Panc1 (cell line): ENCODE measurements around the gene TUFM. TPM values are rescaled to one million over a fixed set of nuclear protein-coding genes. Genes with fewer than 3 reads are reported as not detected.

Experiments used
- ATAC-seq: fragments of 200-7000 bp; cut with Tn5 transposase; 2 replicates; pipeline ENCODE4 v1.9.1; 2020; ENCODE audit warnings: mild to moderate bottlenecking, moderate library complexity
- BruUV-seq: library from RNA; stranded (reverse); fragments of 400-500 nt; replicated peaks from 2 replicates; lab custom pipeline; 2021; lab: Mats Ljungman, UMichigan
- CTCF ChIA-PET: fragments of 300-600 bp; sonication (Branson Sonifier 250); formaldehyde crosslinking; loops from one replicate; lab custom pipeline; 2022; ENCODE audit warnings: antibody characterized with exemption; lab: Charles Lee
- POLR2A ChIA-PET: fragments of 300-600 bp; sonication (Branson Sonifier 250); formaldehyde crosslinking; loops from one replicate; lab custom pipeline; 2022; ENCODE audit warnings: antibody characterized with exemption; lab: Charles Lee
- DNase-seq: peaks from one replicate; pipeline ENCODE4 v3.0.0-alpha.2; 2010; ENCODE audit warnings: low read depth, low spot score
- H3K27ac ChIP-seq: 2 replicates; pipeline ENCODE4 v1.5.1; 2011; ENCODE audit warnings: mild to moderate bottlenecking, low read length, inconsistent platforms
- H3K27me3 ChIP-seq: fragments of 200-500 bp; sonication (Bioruptor generic); 2 replicates; pipeline ENCODE4 v1.6.0; 2014; ENCODE audit warnings: low read length, inconsistent platforms; ENCODE audit not compliant: control insufficient read depth, insufficient read depth
- H3K36me3 ChIP-seq: fragments of 200-500 bp; sonication (Bioruptor generic); 2 replicates; pipeline ENCODE4 v1.5.1; 2014; ENCODE audit warnings: inconsistent platforms, mild to moderate bottlenecking, low read length, moderate library complexity; ENCODE audit not compliant: control insufficient read depth, insufficient read depth
- H3K4me1 ChIP-seq: 2 replicates; pipeline ENCODE4 v1.5.1; 2011; ENCODE audit warnings: inconsistent platforms, mild to moderate bottlenecking, low read length, moderate library complexity; ENCODE audit not compliant: control insufficient read depth, insufficient read depth
- H3K4me3 ChIP-seq, 2 experiments: 2 replicates each; pipeline ENCODE4 v1.5.1; 2011 to 2012; ENCODE audit warnings: low read depth in 2 of 2, low read length in 2 of 2, mild to moderate bottlenecking in 2 of 2, inconsistent platforms in 1 of 2, moderate library complexity in 1 of 2
- H3K9me3 ChIP-seq: fragments of 200-500 bp; sonication (Bioruptor generic); 2 replicates; pipeline ENCODE4 v1.5.1; 2014; ENCODE audit warnings: low read depth, mild to moderate bottlenecking, inconsistent platforms, low read length, moderate library complexity; ENCODE audit not compliant: control insufficient read depth, insufficient read depth
- CTCF ChIP-seq: fragments of 450-650 bp; IDR thresholded peaks from 2 replicates; pipeline ENCODE4 v1.5.1; 2017; ENCODE audit warnings: mild to moderate bottlenecking
- POLR2AphosphoS5 ChIP-seq: IDR thresholded peaks from 2 replicates; pipeline ENCODE4 v1.6.1; 2012; ENCODE audit warnings: mild to moderate bottlenecking, low read depth, low read length, moderate library complexity
- REST ChIP-seq, 2 experiments: IDR thresholded peaks; 2 replicates each; pipeline ENCODE4 v1.6.1; 2011 to 2012; ENCODE audit warnings: low read depth in 2 of 2, control low read depth in 1 of 2, low read length in 1 of 2, mild to moderate bottlenecking in 1 of 2, moderate library complexity in 1 of 2; ENCODE audit not compliant: insufficient read depth in 1 of 2
- SIN3A ChIP-seq: IDR thresholded peaks from 2 replicates; pipeline ENCODE4 v1.6.1; 2012; ENCODE audit warnings: low read depth, mild to moderate bottlenecking, low read length, moderate library complexity, borderline replicate concordance; ENCODE audit not compliant: insufficient read depth
- TCF7L2 ChIP-seq: IDR thresholded peaks from 2 replicates; pipeline ENCODE4 v1.6.1; 2011; ENCODE audit warnings: mild to moderate bottlenecking, low read depth, low read length, inconsistent platforms
- in situ Hi-C: cut with HindIII; loops from 2 replicates; pipeline ENCODE4 v1.10.0; 2016; ENCODE audit warnings: low sequenced_read_pairs, low pct_unique_long_range_greater_than_20kb
- intact Hi-C: fragments of 100-400 bp; cut with micrococcal nuclease; formaldehyde crosslinking; loops from one replicate; pipeline ENCODE4 v1.10.0; 2022; ENCODE audit not compliant: unreplicated experiment
- total RNA-seq: library from RNA; stranded (reverse); gene quantifications from one replicate; pipeline ENCODE4 v1.2.1, GENCODE V29; 2021; ENCODE audit not compliant: unreplicated experiment

TUFM gene
- total RNA-seq, 1 experiment from 2014 or later, result 231 TPM

- no peak for ATAC-seq
- Histone ChIP-seq H3K4me3 (peak within 1 kb of the TSS; percentile 70 to 76), H3K27me3 (no peaks in the 10 kb centered on the region), H3K36me3 (no peaks in the 10 kb centered on the region; the same call in 1 of the 2 replicates), H3K9me3 (no peaks in the 10 kb centered on the region), H3K27ac (peak within 1 kb of the TSS; percentile 77), H3K4me1 (peaks cover 31% of the 10 kb centered on the region)
- ChIA-PET POLR2A (no interaction called here), CTCF (no interaction called here)
- no peak for DNase-seq
- in situ Hi-C loops (no loop called here), intact Hi-C loops (loop anchor here (10.0 kb wide), 1 partner anchor 66 kb away; no protein-coding TSS in a partner anchor)
- no TSS peak for BruUV-seq
- TF ChIP-seq TCF7L2 (no peak), REST (IDR thresholded peaks at IDR 0.05; ENCODE audit: insufficient read depth in 1 of 2, low read depth in 2 of 2, low read length in 1 of 2) (no peak), CTCF (no peak), POLR2AphosphoS5 (no peak), SIN3A (no peak)
These were observed 32.2 kb upstream of the TUFM start, which contains the start of gene ATP2A1 for GRCh38 chr16:28878083-28878926. Gene ATP2A1 (plus strand): TSS chr16:28878488. CDS start chr16:28878672, 184 bp downstream.

GRCh38 chr16:28877655-28878000 lies 31.5 kb upstream of the TUFM start:
- ChIA-PET POLR2A (no interaction called here), CTCF (no interaction called here)
- DNase-seq (no peak), ATAC-seq (no peak)
- in situ Hi-C loops (no loop called here), intact Hi-C loops (loop anchor here (10.0 kb wide), 1 partner anchor 67 kb away; no protein-coding TSS in a partner anchor)
- no peaks in the 10 kb centered on the region for H3K27me3 ChIP-seq
- H3K9me3 ChIP-seq, result no peaks in the 10 kb centered on the region
- no peaks in the 10 kb centered on the region; the same call in 1 of the 2 replicates for H3K36me3 ChIP-seq
- H3K4me1 ChIP-seq, result peaks cover 31% of the 10 kb centered on the region
- no peak overlapping the region for H3K27ac ChIP-seq
- no peak overlapping the region for H3K4me3 ChIP-seq
- no TSS peak for BruUV-seq
- no peak for TF ChIP-seq REST (IDR thresholded peaks at IDR 0.05; ENCODE audit: insufficient read depth in 1 of 2, low read depth in 2 of 2, low read length in 1 of 2)
- TF ChIP-seq POLR2AphosphoS5, result no peak
- TF ChIP-seq CTCF, result no peak
- TF ChIP-seq TCF7L2, result no peak
- TF ChIP-seq SIN3A, result no peak
